GM23338 (cell line): Measurements from ENCODE around the gene PLXND1. TPM values are rescaled to one million over a fixed set of nuclear protein-coding genes. Genes with fewer than 3 reads are reported as not detected.

ENCODE experiments used
- ATAC-seq: fragments of 200-7000 bp; cut with Tn5 transposase; 3 replicates; pipeline ENCODE4 v1.9.1; 2020
- DNase-seq: peaks from one replicate; pipeline ENCODE4 v3.0.0-alpha.2; 2015; ENCODE audit warnings: low spot score
- H2AFZ ChIP-seq: fragments of 200-600 bp; sonication (generic); 2 replicates; pipeline ENCODE4 v1.8.0; 2016; ENCODE audit warnings: antibody characterized with exemption, mild to moderate bottlenecking, moderate library complexity
- H3F3A ChIP-seq: fragments of 200-600 bp; sonication (generic); replicated peaks from 2 replicates; pipeline ENCODE4 v1.8.0; 2017; ENCODE audit warnings: antibody characterized with exemption, mixed run types, low read depth
- H3K27ac ChIP-seq: fragments of 200-600 bp; sonication (generic); 2 replicates; pipeline ENCODE4 v1.6.1; 2016; ENCODE audit warnings: low read depth
- H3K27me3 ChIP-seq: fragments of 200-600 bp; sonication (generic); 2 replicates; pipeline ENCODE4 v1.8.0; 2016; ENCODE audit warnings: mild to moderate bottlenecking, mixed run types, moderate library complexity; ENCODE audit not compliant: insufficient read depth
- H3K36me3 ChIP-seq: fragments of 200-600 bp; sonication (generic); 2 replicates; pipeline ENCODE4 v1.8.0; 2016; ENCODE audit warnings: mild to moderate bottlenecking; ENCODE audit not compliant: insufficient read depth
- H3K4me1 ChIP-seq: fragments of 200-600 bp; sonication (generic); 2 replicates; pipeline ENCODE4 v1.8.0; 2016; ENCODE audit warnings: mild to moderate bottlenecking, moderate library complexity; ENCODE audit not compliant: insufficient read depth
- H3K4me2 ChIP-seq: fragments of 200-600 bp; sonication (generic); 2 replicates; pipeline ENCODE4 v1.7.1; 2017; ENCODE audit warnings: mixed run types
- H3K4me3 ChIP-seq: fragments of 200-600 bp; sonication (generic); 2 replicates; pipeline ENCODE4 v1.6.1; 2016; ENCODE audit warnings: mixed run types
- H3K79me2 ChIP-seq: fragments of 200-600 bp; sonication (generic); replicated peaks from 2 replicates; pipeline ENCODE4 v1.8.0; 2017; ENCODE audit warnings: mild to moderate bottlenecking; ENCODE audit not compliant: insufficient read depth
- H3K9me2 ChIP-seq: fragments of 200-600 bp; sonication (generic); 2 replicates; pipeline ENCODE4 v1.8.0; 2017; ENCODE audit not compliant: insufficient read depth
- H4K20me1 ChIP-seq: fragments of 200-600 bp; sonication (generic); replicated peaks from 2 replicates; pipeline ENCODE4 v1.8.0; 2017; ENCODE audit warnings: mild to moderate bottlenecking; ENCODE audit not compliant: insufficient read depth
- H3K27ac Mint-ChIP-seq: 2 replicates; pipeline ENCODE4 v1.8.0; 2020; ENCODE audit warnings: inconsistent platforms, mild to moderate bottlenecking, moderate library complexity, mixed read lengths
- H3K27me3 Mint-ChIP-seq: 3 replicates; pipeline ENCODE4 v1.8.0; 2022; ENCODE audit warnings: low read depth, mild to moderate bottlenecking, moderate library complexity, mixed read lengths, inconsistent platforms; ENCODE audit not compliant: insufficient read depth, poor library complexity
- H3K36me3 Mint-ChIP-seq: 3 replicates; pipeline ENCODE4 v1.8.0; 2021; ENCODE audit warnings: low read depth, mild to moderate bottlenecking, inconsistent platforms, moderate library complexity, mixed read lengths
- H3K4me1 Mint-ChIP-seq: 3 replicates; pipeline ENCODE4 v1.8.0; 2020; ENCODE audit warnings: mild to moderate bottlenecking, inconsistent platforms, mixed read lengths
- H3K4me3 Mint-ChIP-seq: 3 replicates; pipeline ENCODE4 v1.8.0; 2021; ENCODE audit warnings: moderate library complexity, mild to moderate bottlenecking, inconsistent platforms, mixed read lengths
- H3K9me3 Mint-ChIP-seq: 3 replicates; pipeline ENCODE4 v1.8.0; 2020; ENCODE audit warnings: moderate library complexity, mild to moderate bottlenecking, inconsistent platforms, mixed read lengths
- CTCF ChIP-seq, 2 experiments: fragments of 200-600 bp in 1 of 2; sonication (generic) in 1 of 2; conservative IDR thresholded peaks; 2 replicates each; pipeline versions ENCODE4 v1.5.1 to v1.6.1; 2016 to 2017; ENCODE audit warnings: antibody characterized with exemption in 2 of 2, low read depth in 2 of 2, mild to moderate bottlenecking in 2 of 2, moderate library complexity in 1 of 2
- ETS1 ChIP-seq: IDR thresholded peaks from 2 replicates; pipeline ENCODE4 v1.6.1; 2016; ENCODE audit warnings: antibody characterized with exemption
- EZH2 ChIP-seq: fragments of 200-600 bp; sonication (generic); IDR thresholded peaks from one replicate; pipeline ENCODE4 v1.8.0; 2017; ENCODE audit warnings: antibody characterized with exemption, mild to moderate bottlenecking, low read depth; ENCODE audit not compliant: unreplicated experiment
- NANOG ChIP-seq: IDR thresholded peaks from 2 replicates; pipeline ENCODE4 v1.6.1; 2016; ENCODE audit warnings: antibody characterized with exemption, borderline replicate concordance
- POLR2AphosphoS5 ChIP-seq: IDR thresholded peaks from 2 replicates; pipeline ENCODE4 v1.6.1; 2016; ENCODE audit warnings: antibody characterized with exemption, low read depth
- REST ChIP-seq: IDR thresholded peaks from one replicate; pipeline ENCODE4 v1.6.1; 2018; ENCODE audit warnings: antibody characterized with exemption; ENCODE audit not compliant: unreplicated experiment
- ZNF331 ChIP-seq: fragments of 250-450 bp; sonication (Bioruptor Pico); IDR thresholded peaks from 2 replicates; pipeline ENCODE4 v1.5.0; 2020; ENCODE audit warnings: low read depth, mild to moderate bottlenecking, moderate library complexity
- polyA plus RNA-seq: library from polyadenylated mRNA; unstranded; fragments of >200 nt; fragmentation: Nextera tagmentation; extraction: Ambion mirVana; gene quantifications from 2 replicates; pipeline ENCODE4 v1.2.1, GENCODE V29; 2016
- total RNA-seq: library from RNA; depleted of rRNA; stranded (reverse); fragments of >200 nt; shearing (Covaris generic); gene quantifications from 2 replicates; pipeline ENCODE4 v1.2.3, GENCODE V29; 2014

The PLXND1 gene
- total and polyA plus RNA-seq, 2 experiments from 2014 or later = 13.3 to 60.4 TPM

GRCh38 chr3:129616291-129616690 lies 9.8 kb upstream of the PLXND1 start (continued):
- TF ChIP-seq REST (no peak), NANOG (no peak), EZH2 (no peak), ETS1 (no peak), POLR2AphosphoS5 (no peak), ZNF331 (CRISPR knock-in tag) (no peak), CTCF (conservative IDR thresholded peaks at IDR 0.05; ENCODE audit: low read depth in 2 of 2) (no peak)

- Histone ChIP-seq H3F3A (no peaks in the 10 kb centered on the region), H3K79me2 (no peaks in the 10 kb centered on the region), H3K4me3 (no peak overlapping the region), H3K27ac (no peak overlapping the region), H3K27me3 (no peaks in the 10 kb centered on the region), H4K20me1 (no peaks in the 10 kb centered on the region), H3K36me3 (no peaks in the 10 kb centered on the region), H3K4me2 (no peak overlapping the region), H3K4me1 (peaks cover 11% of the 10 kb centered on the region; the same call in 1 of the 2 replicates), H3K9me2 (no peaks in the 10 kb centered on the region), H2AFZ (no peak overlapping the region)
- Mint-ChIP-seq H3K27me3 (peaks cover 14% of the 10 kb centered on the region), H3K9me3 (no peaks in the 10 kb centered on the region; the same call in 2 of the 3 replicates), H3K27ac (no peak overlapping the region), H3K36me3 (no peaks in the 10 kb centered on the region), H3K4me3 (no peak overlapping the region), H3K4me1 (peaks cover 16% of the 10 kb centered on the region)
- TF ChIP-seq ETS1 = no peak
- DNase-seq (no peak), ATAC-seq (no peak)
Observed at GRCh38 chr3:129615751-129616281, 9.3 kb upstream of the PLXND1 start.
